SW 1271 (cell line): ENCODE measurements around the gene CTNNA2.

Source experiments
- DNase-seq, 2 experiments: peaks; one replicate each; lab custom pipeline; 2025; lab: John Stamatoyannopoulos, UW

The CTNNA2 gene

GRCh38 chr2:79935771-79936657, 423.2 kb downstream of the CTNNA2 start:
- DNase-seq: peak; percentile 2 to 43

- no peak for DNase-seq
Observed at GRCh38 chr2:79936715-79937114, 423.9 kb downstream of the CTNNA2 start.

- DNase-seq: no peak
Observed at GRCh38 chr2:79938648-79939047, 425.8 kb downstream of the CTNNA2 start.

GRCh38 chr2:79940364-79940763, 427.5 kb downstream of the CTNNA2 start:
- DNase-seq: no peak

GRCh38 chr2:79941179-79941578, 428.3 kb downstream of the CTNNA2 start:
- no peak for DNase-seq

- DNase-seq: no peak
Observed at GRCh38 chr2:79944205-79944604, 431.4 kb downstream of the CTNNA2 start.

GRCh38 chr2:79945653-79946445, 433.0 kb downstream of the CTNNA2 start:
- no peak for DNase-seq

GRCh38 chr2:79947751-79948150, 434.9 kb downstream of the CTNNA2 start:
- no peak for DNase-seq

GRCh38 chr2:79950526-79950925, 437.7 kb downstream of the CTNNA2 start:
- DNase-seq: no peak

GRCh38 chr2:79952616-79953015, 439.8 kb downstream of the CTNNA2 start:
- no peak for DNase-seq

GRCh38 chr2:79960035-79960434, 447.2 kb downstream of the CTNNA2 start:
- no peak for DNase-seq

GRCh38 chr2:79960519-79960918, 447.7 kb downstream of the CTNNA2 start:
- DNase-seq: no peak

- DNase-seq: no peak
Observed at GRCh38 chr2:79964966-79965365, 452.1 kb downstream of the CTNNA2 start.

GRCh38 chr2:79966369-79966768, 453.5 kb downstream of the CTNNA2 start:
- DNase-seq: no peak

- DNase-seq: no peak
Observed at GRCh38 chr2:79966882-79967281, 454.0 kb downstream of the CTNNA2 start.

GRCh38 chr2:79971807-79972206, 459.0 kb downstream of the CTNNA2 start:
- no peak for DNase-seq

GRCh38 chr2:79972661-79973060, 459.8 kb downstream of the CTNNA2 start:
- no peak for DNase-seq

GRCh38 chr2:79975791-79976565, 463.1 kb downstream of the CTNNA2 start:
- DNase-seq: no peak

- no peak for DNase-seq
Observed at GRCh38 chr2:79977792-79978191, 464.9 kb downstream of the CTNNA2 start.

GRCh38 chr2:79980116-79980515, 467.3 kb downstream of the CTNNA2 start:
- no peak for DNase-seq

GRCh38 chr2:79980816-79981215, 468.0 kb downstream of the CTNNA2 start:
- DNase-seq: no peak

GRCh38 chr2:79981316-79981715, 468.5 kb downstream of the CTNNA2 start:
- no peak for DNase-seq
